ENCODE results near the gene SLC12A7. TPM values are rescaled to one million over a fixed set of nuclear protein-coding genes. Genes with fewer than 3 reads are reported as not detected.

The SLC12A7 gene
- total and polyA plus RNA-seq, 12 donors = 36.3 to 208 (median 143) TPM

DNA sequence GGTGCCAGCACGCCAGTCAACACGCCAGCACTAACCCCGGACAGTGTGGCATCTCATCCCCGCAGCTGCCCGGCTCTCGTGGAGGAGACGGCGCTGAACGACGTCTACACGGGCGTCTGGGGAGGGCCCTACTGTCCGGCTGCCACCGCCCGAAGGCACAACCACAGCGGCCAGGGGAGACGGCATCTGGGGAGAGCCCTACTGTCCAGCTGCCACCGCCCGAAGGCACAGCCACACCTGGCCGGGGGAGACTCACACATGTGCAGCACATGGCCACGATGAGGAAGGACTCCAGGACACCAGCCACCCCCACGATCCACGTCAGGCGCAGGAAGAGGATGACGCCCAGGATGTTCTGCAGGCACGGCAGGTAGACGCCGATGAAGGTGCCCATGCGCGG, 23.1 kb downstream of the SLC12A7 start:
- Histone ChIP-seq H3K4me3 (no peak overlapping the region), H3K9me3 (no peaks in the 10 kb centered on the region), H3K4me1 (peaks cover 17 to 51% (median 23%) of the 10 kb centered on the region in 9 donors), H3K27ac (peak overlapping the region in 3 of 10 donors; percentile 47 to 64 (median 59)), H3K27me3 (no peaks in the 10 kb centered on the region), H3K36me3 (peaks cover 0 to 100% (median 51%) of the 10 kb centered on the region in 9 donors)
- 95 to 96% methylated on average over 30 of the region's 30 CpGs for WGBS, 2 donors
- intact Hi-C loops (cut with DNase I) = loop anchor here in 1 of 10 donors (2.0 kb wide), 1 partner anchor 20 kb away; no protein-coding TSS in a partner anchor
- TF ChIP-seq CTCF (IDR thresholded peaks at IDR 0.05) = no peak
- DNase-seq (no peak), ATAC-seq (no peak)

DNA sequence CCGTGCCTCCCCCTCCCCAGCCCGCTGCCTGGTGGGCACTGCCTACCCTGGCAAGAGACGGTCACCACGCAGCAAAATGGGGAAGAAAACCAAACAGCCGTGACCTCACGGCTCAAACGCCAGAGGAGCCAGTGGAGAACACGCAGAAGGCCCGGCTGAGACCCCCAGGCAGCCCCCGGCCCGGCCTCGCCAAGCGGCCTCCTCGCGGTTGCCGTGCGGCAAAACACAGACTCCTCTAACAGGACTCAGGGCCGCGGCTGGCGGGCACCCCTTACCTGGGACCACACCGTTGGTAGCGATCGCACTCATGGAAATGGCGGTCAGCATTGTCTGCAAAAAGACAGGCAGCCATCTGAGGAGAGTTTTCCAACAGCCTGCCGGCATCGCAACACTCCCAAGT, 23.8 kb downstream of the SLC12A7 start:
- H3K4me1 ChIP-seq = peaks cover 17 to 44% (median 23%) of the 10 kb centered on the region in 9 donors
- WGBS, 2 donors = 98% methylated on average over 26 of the region's 26 CpGs
- H3K36me3 ChIP-seq = peaks cover 2 to 100% (median 58%) of the 10 kb centered on the region in 9 donors
- H3K4me3 ChIP-seq = no peak overlapping the region
- DNase-seq (no peak), ATAC-seq (no peak)
- no peaks in the 10 kb centered on the region for H3K9me3 ChIP-seq
- no peak overlapping the region for H3K27ac ChIP-seq
- intact Hi-C loops (cut with DNase I) = loop anchor here in 1 of 10 donors (2.0 kb wide), 1 partner anchor 19 kb away; no protein-coding TSS in a partner anchor
- no peak for TF ChIP-seq CTCF (IDR thresholded peaks at IDR 0.05)
- no peaks in the 10 kb centered on the region for H3K27me3 ChIP-seq

DNA sequence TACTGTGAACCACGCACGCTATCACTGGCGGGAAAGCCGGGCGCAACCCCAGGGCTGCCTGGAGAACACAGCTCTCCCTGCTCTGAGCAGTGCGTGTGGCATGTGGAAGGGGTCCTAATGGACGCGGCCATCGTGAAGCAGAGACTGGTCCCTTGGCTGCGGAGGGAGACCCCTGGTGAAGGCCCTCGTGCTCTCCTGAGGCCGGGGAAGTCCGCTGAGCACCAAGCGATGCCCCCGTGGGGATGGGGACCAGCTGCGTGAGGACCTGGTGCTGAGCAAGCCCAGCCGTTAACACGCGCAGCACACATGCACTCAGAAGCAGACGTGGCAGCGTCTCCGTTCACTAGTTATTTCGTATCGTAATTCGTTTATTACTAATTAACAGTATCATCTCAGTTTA, 24.4 kb downstream of the SLC12A7 start:
- no peak overlapping the region for H3K27ac ChIP-seq
- H3K27me3 ChIP-seq = no peaks in the 10 kb centered on the region
- H3K4me1 ChIP-seq = peaks cover 15 to 38% (median 23%) of the 10 kb centered on the region in 9 donors
- no peak for TF ChIP-seq CTCF (IDR thresholded peaks at IDR 0.05)
- DNase-seq (no peak), ATAC-seq (no peak)
- 95 to 97% methylated on average over 25 of the region's 25 CpGs for WGBS, 2 donors
- no peaks in the 10 kb centered on the region for H3K9me3 ChIP-seq
- intact Hi-C loops (cut with DNase I) = no loop called here
- H3K4me3 ChIP-seq = no peak overlapping the region
- H3K36me3 ChIP-seq = peaks cover 2 to 99% (median 58%) of the 10 kb centered on the region in 9 donors

- H3K27me3 ChIP-seq = no peaks in the 10 kb centered on the region
- ATAC-seq = no peak
- H3K9me3 ChIP-seq = no peaks in the 10 kb centered on the region
- H3K27ac ChIP-seq = no peak overlapping the region
- H3K4me1 ChIP-seq = peaks cover 14 to 32% (median 20%) of the 10 kb centered on the region in 9 donors
- WGBS, 2 donors = 91 to 94% methylated on average over 31 of the region's 31 CpGs
- TF ChIP-seq CTCF (IDR thresholded peaks at IDR 0.05) = no peak
- no peak for DNase-seq
- intact Hi-C loops (cut with DNase I) = no loop called here
- H3K36me3 ChIP-seq = peaks cover 2 to 95% (median 58%) of the 10 kb centered on the region in 9 donors
- no peak overlapping the region for H3K4me3 ChIP-seq
Observed at GRCh38 chr5:1086871-1087270, 25.0 kb downstream of the SLC12A7 start.
